Kidney capillary endothelial cell (primary cell): Measurements from ENCODE around the gene ICA1L.

Experiments
- DNase-seq: peaks from one replicate; pipeline ENCODE4 v3.0.0-alpha.2; 2018; ENCODE audit warnings: low spot score

Gene ICA1L

DNA sequence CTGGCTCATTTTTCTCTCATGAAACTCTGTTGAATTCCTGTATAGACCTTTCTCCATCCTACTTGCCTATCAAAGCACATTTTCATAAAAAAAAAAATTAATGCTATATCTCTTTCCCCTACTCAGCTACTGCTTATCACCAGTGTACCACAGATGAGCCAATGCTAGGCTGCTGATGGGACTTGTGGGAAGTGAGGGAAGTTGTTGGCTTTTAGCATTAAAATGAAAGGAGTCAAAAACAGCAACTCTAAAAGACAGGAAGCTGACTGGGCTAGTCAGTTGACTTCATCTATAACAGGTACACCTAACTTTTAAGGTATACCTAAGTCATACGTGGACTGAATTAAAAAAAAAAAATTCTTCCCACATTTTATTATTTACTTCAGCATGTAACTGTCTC lies 134.7 kb downstream of the ICA1L start:
- no peak for DNase-seq

DNA sequence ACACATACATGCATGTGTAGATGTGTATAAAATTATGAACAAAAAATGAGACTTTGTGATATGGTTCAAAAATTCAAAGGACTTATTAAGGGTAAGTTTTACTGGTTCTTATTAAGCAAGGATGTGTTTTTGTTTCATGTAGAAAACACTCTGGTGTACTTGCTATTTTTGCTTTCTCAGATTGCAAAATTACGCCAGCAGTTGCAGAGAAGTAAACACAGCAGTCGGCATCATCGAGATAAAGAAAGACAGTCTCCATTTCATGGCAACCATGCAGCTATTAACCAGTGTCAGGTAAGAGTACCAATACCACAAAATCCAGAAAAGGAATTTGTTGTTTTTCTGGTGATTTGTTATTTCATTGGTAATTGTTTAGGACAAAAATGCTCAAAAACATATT lies 145.5 kb downstream of the ICA1L start:
- no peak for DNase-seq

DNA sequence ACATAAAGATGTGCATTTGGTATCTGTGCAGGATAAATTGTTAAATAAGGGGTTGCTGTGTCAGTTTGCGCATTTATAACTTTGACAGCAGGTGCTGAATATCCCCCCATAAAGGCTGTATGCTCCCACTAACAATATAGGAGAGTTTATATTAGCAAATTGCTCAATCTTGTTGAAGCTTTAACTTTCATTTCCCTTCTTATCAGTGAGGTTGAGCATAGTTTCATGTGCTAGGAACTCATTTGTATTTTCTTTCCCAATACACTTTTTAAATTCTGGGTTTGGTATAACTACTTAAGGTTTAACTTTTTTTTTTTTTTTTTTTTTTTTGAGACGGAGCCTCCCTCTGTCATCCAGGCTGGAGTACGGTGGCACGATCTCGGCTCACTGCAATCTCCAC lies 147.8 kb downstream of the ICA1L start:
- DNase-seq = no peak
